ENCODE results near the gene HTT. TPM values are rescaled to one million over a fixed set of nuclear protein-coding genes. Genes with fewer than 3 reads are reported as not detected.

HTT gene
- total and polyA plus RNA-seq, 4 donors, result 8.6 to 39.8 (median 16.4) TPM

DNA sequence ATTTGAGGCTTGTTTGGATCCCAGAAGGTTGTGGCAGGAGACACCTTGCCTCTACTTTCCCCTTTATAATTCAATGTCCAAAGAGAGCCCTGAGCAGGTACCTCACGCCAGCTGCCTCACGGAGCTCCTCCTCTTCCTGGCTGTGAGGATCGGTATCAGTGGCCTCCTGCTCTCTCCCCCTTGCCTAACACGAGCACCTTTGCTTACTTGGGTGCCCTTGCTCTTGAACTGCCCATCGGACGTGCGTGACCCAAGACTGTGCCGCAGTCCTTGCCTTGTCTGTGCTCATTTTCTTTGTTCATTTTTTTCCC is 146.7 kb downstream of the HTT start:
- H3K27me3 ChIP-seq (ENCODE audit: control insufficient read depth in 4 of 4, insufficient read depth in 4 of 4, low read length in 3 of 4), result no peaks in the 10 kb centered on the region
- no peak overlapping the region for H3K4me3 ChIP-seq (ENCODE audit: low read depth in 1 of 3, low read length in 3 of 3)
- WGBS, result 94% methylated on average over 8 of the region's 8 CpGs
- H3K27ac ChIP-seq (ENCODE audit: low read depth in 1 of 2, low read length in 2 of 2), result no peak overlapping the region
- H3K9ac ChIP-seq (ENCODE audit: low read depth in 1 of 2, low read length in 2 of 2), result no peak overlapping the region
- H3K36me3 ChIP-seq (ENCODE audit: control insufficient read depth in 4 of 4, insufficient read depth in 3 of 4, low read depth in 1 of 4, low read length in 3 of 4), result peaks cover 16 to 76% (median 54%) of the 10 kb centered on the region in 4 donors
- H3K4me1 ChIP-seq (ENCODE audit: control insufficient read depth in 4 of 4, insufficient read depth in 4 of 4, low read length in 3 of 4), result no peaks in the 10 kb centered on the region
- no peaks in the 10 kb centered on the region for H3K9me3 ChIP-seq (ENCODE audit: control insufficient read depth in 4 of 4, low read length in 3 of 4)
- DNase-seq (ENCODE audit: low spot score), result no peak
- TF ChIP-seq, protein P1, sequence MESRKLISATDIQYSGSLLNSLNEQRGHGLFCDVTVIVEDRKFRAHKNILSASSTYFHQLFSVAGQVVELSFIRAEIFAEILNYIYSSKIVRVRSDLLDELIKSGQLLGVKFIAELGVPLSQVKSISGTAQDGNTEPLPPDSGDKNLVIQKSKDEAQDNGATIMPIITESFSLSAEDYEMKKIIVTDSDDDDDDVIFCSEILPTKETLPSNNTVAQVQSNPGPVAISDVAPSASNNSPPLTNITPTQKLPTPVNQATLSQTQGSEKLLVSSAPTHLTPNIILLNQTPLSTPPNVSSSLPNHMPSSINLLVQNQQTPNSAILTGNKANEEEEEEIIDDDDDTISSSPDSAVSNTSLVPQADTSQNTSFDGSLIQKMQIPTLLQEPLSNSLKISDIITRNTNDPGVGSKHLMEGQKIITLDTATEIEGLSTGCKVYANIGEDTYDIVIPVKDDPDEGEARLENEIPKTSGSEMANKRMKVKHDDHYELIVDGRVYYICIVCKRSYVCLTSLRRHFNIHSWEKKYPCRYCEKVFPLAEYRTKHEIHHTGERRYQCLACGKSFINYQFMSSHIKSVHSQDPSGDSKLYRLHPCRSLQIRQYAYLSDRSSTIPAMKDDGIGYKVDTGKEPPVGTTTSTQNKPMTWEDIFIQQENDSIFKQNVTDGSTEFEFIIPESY (IDR thresholded peaks at IDR 0.05), result no peak
- TF ChIP-seq FOXA2 (IDR thresholded peaks at IDR 0.05) (no peak), EGR1 (IDR thresholded peaks at IDR 0.05; ENCODE audit: low read depth in 2 of 2) (no peak), RAD21 (IDR thresholded peaks at IDR 0.05) (no peak), RXRA (IDR thresholded peaks at IDR 0.05) (no peak), FOXA1 (IDR thresholded peaks at IDR 0.05) (no peak), HNF4G (IDR thresholded peaks at IDR 0.05) (no peak), JUND (IDR thresholded peaks at IDR 0.05) (no peak), GABPA (IDR thresholded peaks at IDR 0.05 in 1 of 2, conservative IDR thresholded peaks at IDR 0.05 in 1 of 2) (no peak), SP1 (IDR thresholded peaks at IDR 0.05) (no peak), YY1 (IDR thresholded peaks at IDR 0.05) (no peak), TAF1 (conservative IDR thresholded peaks at IDR 0.05) (no peak)
- TF ChIP-seq, protein P2, sequence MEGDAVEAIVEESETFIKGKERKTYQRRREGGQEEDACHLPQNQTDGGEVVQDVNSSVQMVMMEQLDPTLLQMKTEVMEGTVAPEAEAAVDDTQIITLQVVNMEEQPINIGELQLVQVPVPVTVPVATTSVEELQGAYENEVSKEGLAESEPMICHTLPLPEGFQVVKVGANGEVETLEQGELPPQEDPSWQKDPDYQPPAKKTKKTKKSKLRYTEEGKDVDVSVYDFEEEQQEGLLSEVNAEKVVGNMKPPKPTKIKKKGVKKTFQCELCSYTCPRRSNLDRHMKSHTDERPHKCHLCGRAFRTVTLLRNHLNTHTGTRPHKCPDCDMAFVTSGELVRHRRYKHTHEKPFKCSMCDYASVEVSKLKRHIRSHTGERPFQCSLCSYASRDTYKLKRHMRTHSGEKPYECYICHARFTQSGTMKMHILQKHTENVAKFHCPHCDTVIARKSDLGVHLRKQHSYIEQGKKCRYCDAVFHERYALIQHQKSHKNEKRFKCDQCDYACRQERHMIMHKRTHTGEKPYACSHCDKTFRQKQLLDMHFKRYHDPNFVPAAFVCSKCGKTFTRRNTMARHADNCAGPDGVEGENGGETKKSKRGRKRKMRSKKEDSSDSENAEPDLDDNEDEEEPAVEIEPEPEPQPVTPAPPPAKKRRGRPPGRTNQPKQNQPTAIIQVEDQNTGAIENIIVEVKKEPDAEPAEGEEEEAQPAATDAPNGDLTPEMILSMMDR (IDR thresholded peaks at IDR 0.05; ENCODE audit: low read depth, low read length, missing input control), result no peak
- TF ChIP-seq, protein P3, sequence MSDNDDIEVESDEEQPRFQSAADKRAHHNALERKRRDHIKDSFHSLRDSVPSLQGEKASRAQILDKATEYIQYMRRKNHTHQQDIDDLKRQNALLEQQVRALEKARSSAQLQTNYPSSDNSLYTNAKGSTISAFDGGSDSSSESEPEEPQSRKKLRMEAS (IDR thresholded peaks at IDR 0.05), result no peak
- TF ChIP-seq, protein P4, sequence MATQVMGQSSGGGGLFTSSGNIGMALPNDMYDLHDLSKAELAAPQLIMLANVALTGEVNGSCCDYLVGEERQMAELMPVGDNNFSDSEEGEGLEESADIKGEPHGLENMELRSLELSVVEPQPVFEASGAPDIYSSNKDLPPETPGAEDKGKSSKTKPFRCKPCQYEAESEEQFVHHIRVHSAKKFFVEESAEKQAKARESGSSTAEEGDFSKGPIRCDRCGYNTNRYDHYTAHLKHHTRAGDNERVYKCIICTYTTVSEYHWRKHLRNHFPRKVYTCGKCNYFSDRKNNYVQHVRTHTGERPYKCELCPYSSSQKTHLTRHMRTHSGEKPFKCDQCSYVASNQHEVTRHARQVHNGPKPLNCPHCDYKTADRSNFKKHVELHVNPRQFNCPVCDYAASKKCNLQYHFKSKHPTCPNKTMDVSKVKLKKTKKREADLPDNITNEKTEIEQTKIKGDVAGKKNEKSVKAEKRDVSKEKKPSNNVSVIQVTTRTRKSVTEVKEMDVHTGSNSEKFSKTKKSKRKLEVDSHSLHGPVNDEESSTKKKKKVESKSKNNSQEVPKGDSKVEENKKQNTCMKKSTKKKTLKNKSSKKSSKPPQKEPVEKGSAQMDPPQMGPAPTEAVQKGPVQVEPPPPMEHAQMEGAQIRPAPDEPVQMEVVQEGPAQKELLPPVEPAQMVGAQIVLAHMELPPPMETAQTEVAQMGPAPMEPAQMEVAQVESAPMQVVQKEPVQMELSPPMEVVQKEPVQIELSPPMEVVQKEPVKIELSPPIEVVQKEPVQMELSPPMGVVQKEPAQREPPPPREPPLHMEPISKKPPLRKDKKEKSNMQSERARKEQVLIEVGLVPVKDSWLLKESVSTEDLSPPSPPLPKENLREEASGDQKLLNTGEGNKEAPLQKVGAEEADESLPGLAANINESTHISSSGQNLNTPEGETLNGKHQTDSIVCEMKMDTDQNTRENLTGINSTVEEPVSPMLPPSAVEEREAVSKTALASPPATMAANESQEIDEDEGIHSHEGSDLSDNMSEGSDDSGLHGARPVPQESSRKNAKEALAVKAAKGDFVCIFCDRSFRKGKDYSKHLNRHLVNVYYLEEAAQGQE (IDR thresholded peaks at IDR 0.05), result no peak

DNA sequence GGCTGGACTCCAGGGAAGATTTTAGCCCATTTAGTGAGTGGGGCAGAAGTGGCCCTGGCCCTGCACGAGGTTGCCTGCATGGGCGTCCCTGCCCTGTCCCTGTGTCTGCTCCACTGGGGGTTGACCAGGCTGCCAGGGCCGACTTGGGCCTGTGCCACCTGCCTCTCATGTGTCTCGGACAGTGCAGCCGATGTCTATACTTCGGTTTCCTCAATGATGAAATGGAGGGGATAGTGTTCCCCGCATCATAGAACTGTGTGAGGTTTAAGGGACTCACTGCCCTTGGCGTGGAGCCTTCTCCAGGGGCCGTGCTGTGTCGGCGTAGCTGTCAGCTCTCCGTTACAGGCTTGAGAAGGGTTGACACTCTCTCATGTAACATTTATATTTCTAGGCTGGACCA is 147.5 kb downstream of the HTT start:
- no peak for DNase-seq (ENCODE audit: low spot score)
- TF ChIP-seq RXRA (IDR thresholded peaks at IDR 0.05), result no peak
- no peak for TF ChIP-seq FOXA2 (IDR thresholded peaks at IDR 0.05)
- no peak for TF ChIP-seq HNF4G (IDR thresholded peaks at IDR 0.05)
- TF ChIP-seq, protein P1 (IDR thresholded peaks at IDR 0.05), result no peak
- TF ChIP-seq SP1 (IDR thresholded peaks at IDR 0.05), result no peak
- TF ChIP-seq NR2F2 (IDR thresholded peaks at IDR 0.05), result no peak
- TF ChIP-seq, protein P4 (IDR thresholded peaks at IDR 0.05), result no peak

More for the DNA sequence above, 147.5 kb downstream of the HTT start:
- no peak overlapping the region for H3K9ac ChIP-seq (ENCODE audit: low read depth in 1 of 2, low read length in 2 of 2)
- no peak overlapping the region for H3K27ac ChIP-seq (ENCODE audit: low read depth in 1 of 2, low read length in 2 of 2)
- peaks cover 15 to 70% (median 54%) of the 10 kb centered on the region in 4 donors for H3K36me3 ChIP-seq (ENCODE audit: control insufficient read depth in 4 of 4, insufficient read depth in 3 of 4, low read depth in 1 of 4, low read length in 3 of 4)
- 93% methylated on average over 12 of the region's 12 CpGs for WGBS
- peaks cover 0 to 3% (median 0%) of the 10 kb centered on the region in 4 donors for H3K4me1 ChIP-seq (ENCODE audit: control insufficient read depth in 4 of 4, insufficient read depth in 4 of 4, low read length in 3 of 4)
- H3K4me3 ChIP-seq (ENCODE audit: low read depth in 1 of 3, low read length in 3 of 3), result no peak overlapping the region
- no peaks in the 10 kb centered on the region for H3K27me3 ChIP-seq (ENCODE audit: control insufficient read depth in 4 of 4, insufficient read depth in 4 of 4, low read length in 3 of 4)
- H3K9me3 ChIP-seq (ENCODE audit: control insufficient read depth in 4 of 4, low read length in 3 of 4), result no peaks in the 10 kb centered on the region
